GM12873 (cell line): ENCODE measurements around the gene CCDC91.

Experiments
- CTCF ChIP-seq: IDR thresholded peaks from 2 replicates; pipeline ENCODE4 v1.5.1; 2012; ENCODE audit warnings: low read depth, mild to moderate bottlenecking, moderate library complexity, low read length, control low read depth; ENCODE audit not compliant: insufficient read depth; ENCODE audit errors: missing control alignments

Gene CCDC91

GRCh38 chr12:28172434-28173030 is 17.7 kb upstream of the CCDC91 start:
- peak; percentile 42 for TF ChIP-seq CTCF

GRCh38 chr12:28173440-28173839 is 16.8 kb upstream of the CCDC91 start:
- TF ChIP-seq CTCF, result no peak

- TF ChIP-seq CTCF, result no peak
Measured at GRCh38 chr12:28175098-28175589, 15.1 kb upstream of the CCDC91 start.

GRCh38 chr12:28176295-28176694 is 14.0 kb upstream of the CCDC91 start:
- TF ChIP-seq CTCF, result no peak

- TF ChIP-seq CTCF, result no peak
Measured at GRCh38 chr12:28177461-28177860, 12.8 kb upstream of the CCDC91 start.

GRCh38 chr12:28177905-28178304 is 12.4 kb upstream of the CCDC91 start:
- no peak for TF ChIP-seq CTCF

GRCh38 chr12:28178775-28179174 is 11.5 kb upstream of the CCDC91 start:
- no peak for TF ChIP-seq CTCF

GRCh38 chr12:28180786-28181185 is 9.5 kb upstream of the CCDC91 start:
- no peak for TF ChIP-seq CTCF
